Large intestine (tissue), 3 donors: ENCODE results near the gene RGS8. TPM values are rescaled to one million over a fixed set of nuclear protein-coding genes. Genes with fewer than 3 reads are reported as not detected.

Experiments used
- DNase-seq, 2 donors: peaks; one replicate each; pipeline versions ENCODE4 v3.0.0 to v3.0.0-alpha.2; 2013
- H3K27ac ChIP-seq: one replicate; pipeline ENCODE4 v1.5.1; 2013; ENCODE audit warnings: low read length
- H3K27me3 ChIP-seq: 2 replicates; pipeline ENCODE4 v1.6.1; 2013; ENCODE audit warnings: low read length; ENCODE audit not compliant: control insufficient read depth, insufficient read depth
- H3K36me3 ChIP-seq: 2 replicates; pipeline ENCODE4 v1.6.1; 2013; ENCODE audit warnings: low read length; ENCODE audit not compliant: control insufficient read depth, insufficient read depth
- H3K4me1 ChIP-seq: one replicate; pipeline ENCODE4 v1.6.1; 2013; ENCODE audit warnings: low read length; ENCODE audit not compliant: control insufficient read depth, insufficient read depth
- H3K4me3 ChIP-seq: one replicate; pipeline ENCODE4 v1.5.1; 2013; ENCODE audit warnings: low read length
- H3K9me3 ChIP-seq: one replicate; pipeline ENCODE4 v1.6.1; 2013; ENCODE audit warnings: mild to moderate bottlenecking, low read depth, low read length, moderate library complexity; ENCODE audit not compliant: control insufficient read depth
- WGBS: methylation state at CpG from one replicate; pipeline ENCODE4 v1.1.5; 2013; ENCODE audit warnings: low lambda C conversion rate; ENCODE audit not compliant: insufficient coverage; 5-methylcytosine and 5-hydroxymethylcytosine counted together
- polyA plus RNA-seq: library from polyadenylated mRNA; unstranded; fragments of 120-200 nt; gene quantifications from one replicate; pipeline ENCODE4 v1.2.1, GENCODE V29; 2013

Gene RGS8
- polyA plus RNA-seq, 1 donor, result 0.19 TPM

GRCh38 chr1:182639330-182639729 lies 45.1 kb downstream of the RGS8 start:
- Histone ChIP-seq H3K4me1 (no peaks in the 10 kb centered on the region), H3K27ac (no peak overlapping the region), H3K4me3 (no peak overlapping the region), H3K36me3 (no peaks in the 10 kb centered on the region), H3K27me3 (peaks cover 3% of the 10 kb centered on the region), H3K9me3 (no peaks in the 10 kb centered on the region)
- no CpG with 5 or more reads among the region's 1 CpG for WGBS
- no peak for DNase-seq

- no peak overlapping the region for H3K27ac ChIP-seq
- no peak for DNase-seq
These were observed 46.6 kb downstream of the RGS8 start for GRCh38 chr1:182637769-182638168.

GRCh38 chr1:182635871-182636270 lies 48.5 kb downstream of the RGS8 start:
- Histone ChIP-seq H3K36me3 (no peaks in the 10 kb centered on the region), H3K4me3 (no peak overlapping the region), H3K27ac (no peak overlapping the region), H3K4me1 (peaks cover 4% of the 10 kb centered on the region), H3K9me3 (no peaks in the 10 kb centered on the region), H3K27me3 (peaks cover 3% of the 10 kb centered on the region)
- WGBS, result no CpG with 5 or more reads among the region's 2 CpGs
- DNase-seq, result no peak

More at GRCh38 chr1:182637769-182638168, 46.6 kb downstream of the RGS8 start:
- no CpG with 5 or more reads among the region's 5 CpGs for WGBS
- no peaks in the 10 kb centered on the region for H3K36me3 ChIP-seq
- H3K4me1 ChIP-seq, result no peaks in the 10 kb centered on the region
- H3K4me3 ChIP-seq, result no peak overlapping the region
- H3K9me3 ChIP-seq, result no peaks in the 10 kb centered on the region
- peaks cover 3% of the 10 kb centered on the region for H3K27me3 ChIP-seq

Other genes with a start within 250 kb of the RGS8 start
- not detected for gene RGSL1, start 234.4 kb downstream of the RGS8 start, polyA plus RNA-seq
- gene RNASEL, start 95.3 kb downstream of the RGS8 start, polyA plus RNA-seq, result 16.8 TPM
- 2.3 TPM for gene RGS16, start 80.2 kb downstream of the RGS8 start, polyA plus RNA-seq
- gene NPL, start 105.2 kb upstream of the RGS8 start, polyA plus RNA-seq, result 28.0 TPM
- gene DHX9, start 154.8 kb upstream of the RGS8 start, polyA plus RNA-seq, result 159 TPM